ENCODE results near the gene APOA4. TPM values are rescaled to one million over a fixed set of nuclear protein-coding genes. Genes with fewer than 3 reads are reported as not detected.
A peak's percentile ranks its signal among the peaks of the same experiment; 100 is the strongest.

The APOA4 gene
- total and polyA plus RNA-seq, 2 of the 13 experiments (the other 11 are each of a cell fraction or from before 2014, with no cell fraction given) = 3.8 to 7.2 TPM

DNA sequence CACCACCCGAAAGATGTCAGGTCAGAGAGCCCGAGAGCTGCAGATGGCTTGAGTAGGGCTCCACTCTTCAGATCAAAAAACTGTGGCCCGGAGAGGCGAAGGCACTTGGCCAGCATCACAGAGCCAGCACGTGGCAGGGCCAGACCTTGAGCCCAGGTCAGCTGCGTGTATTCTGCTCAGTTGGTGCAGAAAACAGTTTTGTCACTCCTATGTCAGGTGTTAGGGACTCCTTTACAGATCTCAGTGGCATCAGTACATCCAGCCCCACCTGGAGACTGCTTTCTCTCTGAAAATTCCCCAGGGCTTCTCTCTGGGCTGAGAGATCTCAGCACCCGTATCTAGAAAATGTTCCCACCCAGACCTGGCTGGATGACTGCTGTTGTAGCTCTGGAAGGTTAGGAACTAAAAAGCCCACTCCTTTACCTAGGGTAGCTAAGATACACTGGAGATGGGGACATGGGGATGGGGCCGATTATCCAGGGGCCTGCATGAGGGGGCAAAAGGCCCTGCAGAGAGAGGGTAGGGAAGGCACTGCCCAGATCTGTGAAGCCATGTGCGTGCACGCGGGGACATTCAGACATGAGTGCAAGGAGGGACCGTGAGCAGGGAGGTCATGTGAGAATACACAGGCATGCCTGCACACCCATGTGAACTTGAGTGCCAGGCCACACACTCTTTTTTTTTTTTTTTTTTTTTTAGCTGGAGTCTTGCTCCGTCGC lies 10.9 kb upstream of the APOA4 start (continued):
- TF ChIP-seq, protein P1, sequence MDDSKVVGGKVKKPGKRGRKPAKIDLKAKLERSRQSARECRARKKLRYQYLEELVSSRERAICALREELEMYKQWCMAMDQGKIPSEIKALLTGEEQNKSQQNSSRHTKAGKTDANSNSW (CRISPR knock-in tag; IDR thresholded peaks at IDR 0.05; ENCODE audit: borderline replicate concordance) = no peak
- no peak for TF ChIP-seq ZKSCAN8 (CRISPR knock-in tag; IDR thresholded peaks at IDR 0.05; ENCODE audit: borderline replicate concordance)
- TF ChIP-seq MYPOP (CRISPR knock-in tag; IDR thresholded peaks at IDR 0.05) = peak; percentile 75
- TF ChIP-seq ZSCAN20 (CRISPR knock-in tag; IDR thresholded peaks at IDR 0.05; ENCODE audit: borderline replicate concordance) = no peak
- TF ChIP-seq SIN3B (IDR thresholded peaks at IDR 0.05; ENCODE audit: low read length) = no peak
- TF ChIP-seq ZZZ3 (CRISPR knock-in tag; IDR thresholded peaks at IDR 0.05; ENCODE audit: borderline replicate concordance) = no peak
- TF ChIP-seq JUND (CRISPR knock-in tag; IDR thresholded peaks at IDR 0.05) = no peak
- TF ChIP-seq, protein P2, sequence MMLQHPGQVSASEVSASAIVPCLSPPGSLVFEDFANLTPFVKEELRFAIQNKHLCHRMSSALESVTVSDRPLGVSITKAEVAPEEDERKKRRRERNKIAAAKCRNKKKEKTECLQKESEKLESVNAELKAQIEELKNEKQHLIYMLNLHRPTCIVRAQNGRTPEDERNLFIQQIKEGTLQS (CRISPR knock-in tag; IDR thresholded peaks at IDR 0.05) = no peak
- TF ChIP-seq, protein P3, sequence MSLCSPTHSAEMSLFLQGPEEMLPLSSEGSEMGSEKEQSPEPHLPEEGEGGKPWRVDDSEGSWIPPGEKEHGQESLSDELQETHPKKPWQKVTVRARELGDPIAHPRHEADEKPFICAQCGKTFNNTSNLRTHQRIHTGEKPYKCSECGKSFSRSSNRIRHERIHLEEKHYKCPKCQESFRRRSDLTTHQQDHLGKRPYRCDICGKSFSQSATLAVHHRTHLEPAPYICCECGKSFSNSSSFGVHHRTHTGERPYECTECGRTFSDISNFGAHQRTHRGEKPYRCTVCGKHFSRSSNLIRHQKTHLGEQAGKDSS (CRISPR knock-in tag; IDR thresholded peaks at IDR 0.05; ENCODE audit: borderline replicate concordance, low read depth) = 0 out of 2 replicates have a peak, but pooled peaks have one; percentile 76
- no peak for TF ChIP-seq PLRG1 (conservative IDR thresholded peaks at IDR 0.05)
- TF ChIP-seq KMT2A (CRISPR knock-in tag; IDR thresholded peaks at IDR 0.05) = 0 out of 2 replicates have a peak, but pooled peaks have one; percentile 36
- no peak for TF ChIP-seq DNMT3B (CRISPR knock-in tag; conservative IDR thresholded peaks at IDR 0.05)
- peak; percentile 30; the same call in 1 of the 2 replicates for TF ChIP-seq ATF2 (CRISPR knock-in tag; IDR thresholded peaks at IDR 0.05)
- TF ChIP-seq SMAD3 (CRISPR knock-in tag; IDR thresholded peaks at IDR 0.05) = no peak; the same call in 1 of the 2 replicates
- TF ChIP-seq, protein P4, sequence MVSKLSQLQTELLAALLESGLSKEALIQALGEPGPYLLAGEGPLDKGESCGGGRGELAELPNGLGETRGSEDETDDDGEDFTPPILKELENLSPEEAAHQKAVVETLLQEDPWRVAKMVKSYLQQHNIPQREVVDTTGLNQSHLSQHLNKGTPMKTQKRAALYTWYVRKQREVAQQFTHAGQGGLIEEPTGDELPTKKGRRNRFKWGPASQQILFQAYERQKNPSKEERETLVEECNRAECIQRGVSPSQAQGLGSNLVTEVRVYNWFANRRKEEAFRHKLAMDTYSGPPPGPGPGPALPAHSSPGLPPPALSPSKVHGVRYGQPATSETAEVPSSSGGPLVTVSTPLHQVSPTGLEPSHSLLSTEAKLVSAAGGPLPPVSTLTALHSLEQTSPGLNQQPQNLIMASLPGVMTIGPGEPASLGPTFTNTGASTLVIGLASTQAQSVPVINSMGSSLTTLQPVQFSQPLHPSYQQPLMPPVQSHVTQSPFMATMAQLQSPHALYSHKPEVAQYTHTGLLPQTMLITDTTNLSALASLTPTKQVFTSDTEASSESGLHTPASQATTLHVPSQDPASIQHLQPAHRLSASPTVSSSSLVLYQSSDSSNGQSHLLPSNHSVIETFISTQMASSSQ (IDR thresholded peaks at IDR 0.05; ENCODE audit: low read depth) = no peak
- TF ChIP-seq, protein P4 (CRISPR knock-in tag; IDR thresholded peaks at IDR 0.05; ENCODE audit: borderline replicate concordance) = peak; percentile 67; the same call in 1 of the 2 replicates
- no peak for TF ChIP-seq NFIC (IDR thresholded peaks at IDR 0.05; ENCODE audit: low read length)
- TF ChIP-seq ATF7 (IDR thresholded peaks at IDR 0.05) = no peak
- TF ChIP-seq ATF7 (CRISPR knock-in tag; IDR thresholded peaks at IDR 0.05) = no peak
- TF ChIP-seq ZNF878 (CRISPR knock-in tag; IDR thresholded peaks at IDR 0.05) = peak; percentile 53; the same call in 1 of the 2 replicates
- peak; percentile 63; the same call in 1 of the 2 replicates for TF ChIP-seq RBFOX2 (IDR thresholded peaks at IDR 0.05; ENCODE audit: low read depth, low read length)
- TF ChIP-seq ZNF782 (CRISPR knock-in tag; IDR thresholded peaks at IDR 0.05; ENCODE audit: borderline replicate concordance) = peak; percentile 54; the same call in 1 of the 2 replicates
- peak; percentile 21; the same call in 1 of the 2 replicates for TF ChIP-seq ZNF235 (CRISPR knock-in tag; IDR thresholded peaks at IDR 0.05; ENCODE audit: borderline replicate concordance)

All from HepG2 (cell line).